Choroid plexus epithelial cell (primary cell): ENCODE data around the gene GDF10.

Experiments used
- DNase-seq: peaks from one replicate; pipeline ENCODE4 v3.0.0-alpha.2; 2010; ENCODE audit warnings: low read depth
- H3K4me3 ChIP-seq: 2 replicates; pipeline ENCODE4 v1.5.1; 2011; ENCODE audit warnings: low read depth, mild to moderate bottlenecking, control low read depth, low read length, moderate library complexity
- CTCF ChIP-seq: conservative IDR thresholded peaks from 2 replicates; pipeline ENCODE4 v1.5.1; 2011; ENCODE audit warnings: low read depth, mild to moderate bottlenecking, control low read depth, inconsistent platforms, low read length, moderate library complexity

Gene GDF10

GRCh38 chr10:47282005-47282656 is 17.9 kb upstream of the GDF10 start:
- no peak for TF ChIP-seq CTCF
- no peak for DNase-seq
- H3K4me3 ChIP-seq: no peak overlapping the region

- no peak for DNase-seq
- no peak overlapping the region for H3K4me3 ChIP-seq
- TF ChIP-seq CTCF: no peak
Observed at GRCh38 chr10:47282657-47283018, 17.4 kb upstream of the GDF10 start.

- no peak for TF ChIP-seq CTCF
- DNase-seq: no peak
Observed at GRCh38 chr10:47283101-47283630, 16.8 kb upstream of the GDF10 start.

GRCh38 chr10:47283848-47284247 is 16.1 kb upstream of the GDF10 start:
- TF ChIP-seq CTCF: no peak
- DNase-seq: no peak
- no peak overlapping the region for H3K4me3 ChIP-seq

More at GRCh38 chr10:47283101-47283630, 16.8 kb upstream of the GDF10 start:
- H3K4me3 ChIP-seq: no peak overlapping the region

GRCh38 chr10:47285381-47286115 is 14.4 kb upstream of the GDF10 start:
- no peak for DNase-seq
- TF ChIP-seq CTCF: no peak
- H3K4me3 ChIP-seq: no peak overlapping the region

- TF ChIP-seq CTCF: no peak
- no peak overlapping the region for H3K4me3 ChIP-seq
- no peak for DNase-seq
Observed at GRCh38 chr10:47286116-47286505, 13.9 kb upstream of the GDF10 start.
